ENCODE measurements around the gene ASB10.

DNA sequence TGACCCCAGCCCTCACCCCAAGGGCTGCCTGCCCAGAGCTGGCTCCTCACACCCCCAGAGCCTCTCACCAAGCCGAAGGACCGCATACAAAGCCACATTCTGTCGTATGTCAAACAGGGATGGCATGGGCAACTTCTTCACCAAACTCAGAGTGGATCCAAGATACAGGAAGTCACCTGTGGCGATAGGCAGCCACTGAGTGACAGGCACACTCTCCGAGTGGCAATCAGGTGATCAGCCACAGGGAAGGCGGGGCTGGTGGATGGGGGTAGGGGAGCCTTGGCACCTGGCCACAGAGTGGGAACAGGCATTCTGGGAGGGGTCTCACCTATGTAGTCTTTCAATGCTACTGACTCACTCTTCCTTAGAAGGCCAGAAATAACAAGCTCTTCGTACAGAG lies 7.1 kb upstream of the ASB10 start:
- TF ChIP-seq, protein P1, sequence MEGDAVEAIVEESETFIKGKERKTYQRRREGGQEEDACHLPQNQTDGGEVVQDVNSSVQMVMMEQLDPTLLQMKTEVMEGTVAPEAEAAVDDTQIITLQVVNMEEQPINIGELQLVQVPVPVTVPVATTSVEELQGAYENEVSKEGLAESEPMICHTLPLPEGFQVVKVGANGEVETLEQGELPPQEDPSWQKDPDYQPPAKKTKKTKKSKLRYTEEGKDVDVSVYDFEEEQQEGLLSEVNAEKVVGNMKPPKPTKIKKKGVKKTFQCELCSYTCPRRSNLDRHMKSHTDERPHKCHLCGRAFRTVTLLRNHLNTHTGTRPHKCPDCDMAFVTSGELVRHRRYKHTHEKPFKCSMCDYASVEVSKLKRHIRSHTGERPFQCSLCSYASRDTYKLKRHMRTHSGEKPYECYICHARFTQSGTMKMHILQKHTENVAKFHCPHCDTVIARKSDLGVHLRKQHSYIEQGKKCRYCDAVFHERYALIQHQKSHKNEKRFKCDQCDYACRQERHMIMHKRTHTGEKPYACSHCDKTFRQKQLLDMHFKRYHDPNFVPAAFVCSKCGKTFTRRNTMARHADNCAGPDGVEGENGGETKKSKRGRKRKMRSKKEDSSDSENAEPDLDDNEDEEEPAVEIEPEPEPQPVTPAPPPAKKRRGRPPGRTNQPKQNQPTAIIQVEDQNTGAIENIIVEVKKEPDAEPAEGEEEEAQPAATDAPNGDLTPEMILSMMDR (IDR thresholded peaks at IDR 0.05; ENCODE audit: insufficient read depth, low read length, poor library complexity, severe bottlenecking) = no peak
- TF ChIP-seq EZH2phosphoT487 (conservative IDR thresholded peaks at IDR 0.05; ENCODE audit: low read length) = no peak

All from SU-DHL-6 (cell line).